IMR-90 (cell line): Measurements from ENCODE around the gene DLGAP4. TPM values are rescaled to one million over a fixed set of nuclear protein-coding genes. Genes with fewer than 3 reads are reported as not detected.

Source experiments
- ATAC-seq: fragments of 200-7000 bp; cut with Tn5 transposase; 2 replicates; pipeline ENCODE4 v1.9.1; 2020; ENCODE audit warnings: low read depth, mild to moderate bottlenecking, moderate library complexity
- BruUV-seq: library from RNA; stranded (reverse); fragments of 400-500 nt; replicated peaks from 2 replicates; lab custom pipeline; 2021; lab: Mats Ljungman, UMichigan
- CTCF ChIA-PET: fragments of 300-600 bp; formaldehyde crosslinking; extraction: SDS; loops from one replicate; lab custom pipeline; 2021; ENCODE audit warnings: antibody characterized with exemption; lab: Yijun Ruan, JAX
- POLR2A ChIA-PET: fragments of 300-600 bp; sonication (Branson Sonifier 250); formaldehyde crosslinking; loops from one replicate; lab custom pipeline; 2022; ENCODE audit warnings: antibody characterized with exemption; ENCODE audit not compliant: unreplicated experiment; lab: Charles Lee
- DNase-seq: peaks from one replicate; pipeline ENCODE4 v3.0.0; 2013
- H2AFZ ChIP-seq: replicated peaks from 2 replicates; pipeline ENCODE3; 2013; ENCODE audit warnings: low read length, mild to moderate bottlenecking; ENCODE audit not compliant: poor library complexity
- H2AK5ac ChIP-seq: 2 replicates; pipeline ENCODE4 v1.6.1; 2013; ENCODE audit warnings: low read depth, low read length, inconsistent platforms
- H2AK9ac ChIP-seq: replicated peaks from 2 replicates; pipeline ENCODE3; 2013; ENCODE audit warnings: mild to moderate bottlenecking, low read depth, low read length, moderate library complexity; ENCODE audit not compliant: poor library complexity
- H2BK120ac ChIP-seq: 2 replicates; pipeline ENCODE4 v1.6.1; 2013; ENCODE audit warnings: low read depth, low read length, inconsistent platforms
- H2BK15ac ChIP-seq: 3 replicates; pipeline ENCODE4 v1.6.1; 2013; ENCODE audit warnings: low read depth, low read length, inconsistent platforms
- H2BK20ac ChIP-seq: 2 replicates; pipeline ENCODE4 v1.6.1; 2013; ENCODE audit warnings: low read depth, mild to moderate bottlenecking, inconsistent platforms, low read length, moderate library complexity
- H2BK5ac ChIP-seq: 2 replicates; pipeline ENCODE4 v1.6.1; 2013; ENCODE audit warnings: mild to moderate bottlenecking, low read depth, low read length, inconsistent platforms; ENCODE audit not compliant: poor library complexity, severe bottlenecking
- H3K14ac ChIP-seq: replicated peaks from 2 replicates; pipeline ENCODE4 v1.6.1; 2013; ENCODE audit warnings: low read depth, low read length, inconsistent platforms
- H3K18ac ChIP-seq: 2 replicates; pipeline ENCODE4 v1.6.1; 2013; ENCODE audit warnings: low read depth, low read length, control low read depth
- H3K23ac ChIP-seq: 2 replicates; pipeline ENCODE4 v1.6.1; 2013; ENCODE audit warnings: low read depth, low read length, inconsistent platforms
- H3K27ac ChIP-seq: 2 replicates; pipeline ENCODE4 v1.5.1; 2013; ENCODE audit warnings: mild to moderate bottlenecking, control low read depth, low read length; ENCODE audit not compliant: insufficient read depth
- H3K27me3 ChIP-seq: 2 replicates; pipeline ENCODE4 v1.6.1; 2013; ENCODE audit warnings: low read length; ENCODE audit not compliant: control insufficient read depth, insufficient read depth
- H3K36me3 ChIP-seq: 2 replicates; pipeline ENCODE4 v1.6.1; 2013; ENCODE audit warnings: low read length, mixed read lengths; ENCODE audit not compliant: control insufficient read depth, insufficient read depth
- H3K4ac ChIP-seq: 2 replicates; pipeline ENCODE4 v1.6.1; 2013; ENCODE audit warnings: low read depth, low read length, inconsistent platforms
- H3K4me1 ChIP-seq: 2 replicates; pipeline ENCODE4 v1.6.1; 2013; ENCODE audit warnings: low read length, mixed read lengths; ENCODE audit not compliant: control insufficient read depth, insufficient read depth
- H3K4me2 ChIP-seq: 2 replicates; pipeline ENCODE4 v1.6.1; 2013; ENCODE audit warnings: low read depth, mild to moderate bottlenecking, control low read depth, low read length, moderate library complexity
- H3K4me3 ChIP-seq: 2 replicates; pipeline ENCODE4 v1.5.1; 2013; ENCODE audit warnings: low read depth, mild to moderate bottlenecking, control low read depth, low read length, moderate library complexity; ENCODE audit not compliant: insufficient read depth
- H3K56ac ChIP-seq: 2 replicates; pipeline ENCODE4 v1.6.1; 2013; ENCODE audit warnings: low read length, inconsistent platforms; ENCODE audit not compliant: insufficient read depth; ENCODE audit errors: extremely low read depth
- H3K79me1 ChIP-seq, 2 experiments: 2 replicates each; pipeline ENCODE4 v1.6.1; 2013; ENCODE audit warnings: low read length in 2 of 2, inconsistent platforms in 1 of 2, low read depth in 1 of 2
- H3K9ac ChIP-seq: 2 replicates; pipeline ENCODE4 v1.6.1; 2013; ENCODE audit warnings: low read depth, low read length, control low read depth
- H3K9me1 ChIP-seq: 2 replicates; pipeline ENCODE4 v1.6.1; 2013; ENCODE audit warnings: low read length, inconsistent platforms; ENCODE audit not compliant: insufficient read depth
- H3K9me3 ChIP-seq: 2 replicates; pipeline ENCODE4 v1.6.1; 2013; ENCODE audit warnings: low read length; ENCODE audit not compliant: control insufficient read depth, insufficient read depth
- H4K20me1 ChIP-seq: 2 replicates; pipeline ENCODE4 v1.6.1; 2013; ENCODE audit warnings: low read length, inconsistent platforms; ENCODE audit not compliant: insufficient read depth
- H4K5ac ChIP-seq: 2 replicates; pipeline ENCODE4 v1.6.1; 2013; ENCODE audit warnings: mild to moderate bottlenecking, low read depth, low read length, control low read depth
- H4K8ac ChIP-seq, 2 experiments: 2 replicates each; pipeline ENCODE4 v1.6.1; 2013; ENCODE audit warnings: low read depth in 2 of 2, low read length in 2 of 2, control low read depth in 1 of 2, inconsistent platforms in 1 of 2
- H4K91ac ChIP-seq: 2 replicates; pipeline ENCODE4 v1.6.1; 2013; ENCODE audit warnings: low read depth, low read length, inconsistent platforms; ENCODE audit not compliant: insufficient read depth
- BHLHE40 ChIP-seq: fragments of 150-350 bp; IDR thresholded peaks from 2 replicates; pipeline ENCODE4 v1.6.1; 2016; ENCODE audit warnings: mild to moderate bottlenecking, low read depth, low read length
- CEBPB ChIP-seq: IDR thresholded peaks from 2 replicates; pipeline ENCODE4 v1.6.1; 2012; ENCODE audit warnings: low read depth, low read length, improper control_type of control experiment
- CHD1 ChIP-seq: IDR thresholded peaks from 2 replicates; pipeline ENCODE4 v1.6.1; 2012; ENCODE audit warnings: low read depth, low read length, improper control_type of control experiment
- CTCF ChIP-seq: conservative IDR thresholded peaks from 2 replicates; pipeline ENCODE4 v1.5.1; 2012; ENCODE audit warnings: mild to moderate bottlenecking, low read depth, low read length, improper control_type of control experiment
- ELK1 ChIP-seq: fragments of 150-350 bp; IDR thresholded peaks from 2 replicates; pipeline ENCODE4 v1.6.1; 2016; ENCODE audit warnings: low read depth, mild to moderate bottlenecking, low read length, moderate library complexity, borderline replicate concordance
- FOS ChIP-seq: fragments of 150-350 bp; IDR thresholded peaks from 2 replicates; pipeline ENCODE4 v1.6.1; 2016; ENCODE audit warnings: low read depth, low read length
- MAFK ChIP-seq: IDR thresholded peaks from 2 replicates; pipeline ENCODE4 v1.6.1; 2012; ENCODE audit warnings: low read depth, low read length, improper control_type of control experiment
- MAZ ChIP-seq: IDR thresholded peaks from 2 replicates; pipeline ENCODE4 v1.6.1; 2012; ENCODE audit warnings: low read depth, mild to moderate bottlenecking, low read length, improper control_type of control experiment, moderate library complexity, borderline replicate concordance
- MXI1 ChIP-seq: IDR thresholded peaks from 2 replicates; pipeline ENCODE4 v1.6.1; 2012; ENCODE audit warnings: low read depth, mild to moderate bottlenecking, low read length, moderate library complexity, borderline replicate concordance
- NFE2L2 ChIP-seq: fragments of 150-350 bp; IDR thresholded peaks from 2 replicates; pipeline ENCODE4 v1.6.1; 2016; ENCODE audit warnings: low read depth, mild to moderate bottlenecking, low read length
- POLR2A ChIP-seq: IDR thresholded peaks from 2 replicates; pipeline ENCODE4 v1.6.1; 2012; ENCODE audit warnings: mild to moderate bottlenecking, low read depth, low read length
- RAD21 ChIP-seq: IDR thresholded peaks from 2 replicates; pipeline ENCODE4 v1.6.1; 2012; ENCODE audit warnings: low read length, improper control_type of control experiment
- RCOR1 ChIP-seq: IDR thresholded peaks from 2 replicates; pipeline ENCODE4 v1.6.1; 2012; ENCODE audit warnings: mild to moderate bottlenecking, low read length, improper control_type of control experiment; ENCODE audit not compliant: insufficient replicate concordance
- RFX5 ChIP-seq: IDR thresholded peaks from 2 replicates; pipeline ENCODE4 v1.8.0; 2012; ENCODE audit warnings: low read depth, mild to moderate bottlenecking, low read length, moderate library complexity
- SMC3 ChIP-seq: fragments of 150-350 bp; IDR thresholded peaks from 2 replicates; pipeline ENCODE4 v1.6.1; 2016; ENCODE audit warnings: low read depth, mild to moderate bottlenecking, antibody characterized with exemption, low read length, moderate library complexity
- USF2 ChIP-seq: fragments of 150-350 bp; IDR thresholded peaks from 2 replicates; pipeline ENCODE4 v1.6.1; 2017; ENCODE audit warnings: mild to moderate bottlenecking, antibody characterized with exemption, low read length, low read depth
- WGBS, 2 experiments: methylation state at CpG; one replicate each; pipeline versions ENCODE4 v1.1.5 to v1.1.7; 2013; ENCODE audit warnings: missing lambda C conversion rate in 2 of 2; ENCODE audit not compliant: insufficient read length in 1 of 2; ENCODE audit errors: extremely low coverage in 2 of 2; 5-methylcytosine and 5-hydroxymethylcytosine counted together
- dilution Hi-C: fragments of 300-500 bp; cut with HindIII; formaldehyde crosslinking; loops from one replicate; pipeline ENCODE4 v1.14.3; 2018; ENCODE audit warnings: low sequenced_read_pairs; ENCODE audit not compliant: unreplicated experiment
- in situ Hi-C: fragments of 300-500 bp; cut with MboI; formaldehyde crosslinking; loops from 3 replicates; pipeline ENCODE4 v1.14.3; 2019; ENCODE audit warnings: low sequenced_read_pairs, inconsistent platforms, mixed read lengths
- intact Hi-C: fragments of 100-400 bp; cut with micrococcal nuclease; formaldehyde crosslinking; loops from 2 replicates; pipeline ENCODE4 v1.10.0; 2022
- polyA plus RNA-seq, 3 experiments: library from polyadenylated mRNA; depleted of rRNA; stranded (reverse); fragments of >200 nt; gene quantifications; 2 replicates each; pipeline ENCODE4 v1.2.3, GENCODE V29; 2012; ENCODE audit warnings: low replicate concordance in 1 of 3
- total RNA-seq: library from RNA; depleted of rRNA; stranded (reverse); fragments of >200 nt; gene quantifications from 2 replicates; pipeline ENCODE4 v1.2.3, GENCODE V29; 2012

The DLGAP4 gene
- total and polyA plus RNA-seq, 2 of the 4 experiments (the other 2 are of a cell fraction) = 32.3 to 73.2 TPM

GRCh38 chr20:36396847-36397630, 90.9 kb downstream of the DLGAP4 start:
- in situ Hi-C loops = no loop called here
- Histone ChIP-seq H3K4me1 (no peaks in the 10 kb centered on the region), H3K9me3 (no peaks in the 10 kb centered on the region), H3K9me1 (no peaks in the 10 kb centered on the region), H2BK20ac (no peak overlapping the region), H3K36me3 (no peaks in the 10 kb centered on the region), H3K18ac (no peak overlapping the region), H2AFZ (no peak overlapping the region), H3K27ac (no peak overlapping the region), H2AK9ac (no peak overlapping the region), H3K4ac (no peak overlapping the region), H4K8ac (no peak overlapping the region), H2BK120ac (no peak overlapping the region), H4K20me1 (no peaks in the 10 kb centered on the region), H4K5ac (no peak overlapping the region), H2BK5ac (no peak overlapping the region), H3K79me1 (no peaks in the 10 kb centered on the region), H2BK15ac (no peak overlapping the region), H3K9ac (no peak overlapping the region), H3K14ac (no peak overlapping the region), H3K27me3 (peaks cover 39% of the 10 kb centered on the region), H2AK5ac (no peak overlapping the region), H4K91ac (no peak overlapping the region), H3K4me3 (no peak overlapping the region), H3K4me2 (no peak overlapping the region), H3K56ac (no peak overlapping the region), H3K23ac (no peak overlapping the region)
- no peak for TF ChIP-seq POLR2A
- no peak for TF ChIP-seq MAZ
- TF ChIP-seq CTCF = no peak
- no peak for TF ChIP-seq MAFK
- no peak for TF ChIP-seq CEBPB
- TF ChIP-seq RAD21 = no peak
- TF ChIP-seq ELK1 = no peak
- TF ChIP-seq NFE2L2 = no peak
- TF ChIP-seq MXI1 = no peak
- no peak for TF ChIP-seq FOS
- TF ChIP-seq RCOR1 = no peak
- no peak for TF ChIP-seq RFX5
- no peak for TF ChIP-seq BHLHE40
- TF ChIP-seq SMC3 = no peak
- TF ChIP-seq CHD1 = no peak
- TF ChIP-seq USF2 = no peak
- dilution Hi-C loops = no loop called here
- POLR2A ChIA-PET = no interaction called here
- no TSS peak for BruUV-seq
- ATAC-seq (no peak), DNase-seq (no peak)
- intact Hi-C loops = no loop called here
- 100% methylated on average over 1 of the region's 8 CpGs; no CpG with 5 or more reads in 1 of the 2 experiments for WGBS, 2 experiments
- CTCF ChIA-PET = no interaction called here
